BJ (cell line): Measurements from ENCODE around the gene DIP2C. TPM values are rescaled to one million over a fixed set of nuclear protein-coding genes. Genes with fewer than 3 reads are reported as not detected.

ENCODE experiments used
- CTCF ChIA-PET: fragments of 350-600 bp; formaldehyde crosslinking; extraction: SDS; loops from one replicate; lab custom pipeline; 2021; ENCODE audit warnings: antibody characterized with exemption, inconsistent platforms; lab: Yijun Ruan, JAX
- POLR2A ChIA-PET: fragments of 300-600 bp; sonication (Branson Sonifier 250); formaldehyde crosslinking; extraction: SDS; loops from one replicate; lab custom pipeline; 2021; ENCODE audit warnings: antibody characterized with exemption; lab: Charles Lee
- DNase-seq: peaks from one replicate; pipeline ENCODE4 v3.0.0-alpha.2; 2011; ENCODE audit warnings: low read depth
- H3K27me3 ChIP-seq: 2 replicates; pipeline ENCODE4 v1.6.0; 2011; ENCODE audit warnings: low read length; ENCODE audit not compliant: control insufficient read depth, insufficient read depth
- H3K36me3 ChIP-seq: 2 replicates; pipeline ENCODE4 v1.5.1; 2011; ENCODE audit warnings: low read length; ENCODE audit not compliant: control insufficient read depth, insufficient read depth
- H3K4me3 ChIP-seq: 2 replicates; pipeline ENCODE4 v1.5.1; 2011; ENCODE audit warnings: low read depth, mild to moderate bottlenecking, control low read depth, low read length
- CTCF ChIP-seq: IDR thresholded peaks from 2 replicates; pipeline ENCODE4 v1.5.1; 2011; ENCODE audit warnings: low read depth, mild to moderate bottlenecking, control low read depth, inconsistent platforms, low read length, moderate library complexity; ENCODE audit not compliant: insufficient read depth
- polyA plus RNA-seq: library from polyadenylated mRNA; depleted of rRNA; stranded (reverse); fragments of >200 nt; gene quantifications from 2 replicates; pipeline ENCODE4 v1.2.3, GENCODE V29; 2011

The DIP2C gene
- polyA plus RNA-seq, 1 experiment: 9.3 TPM

- no peak for TF ChIP-seq CTCF
- POLR2A ChIA-PET: no interaction called here
- CTCF ChIA-PET: no interaction called here
- no peak for DNase-seq
- Histone ChIP-seq H3K27me3 (no peaks in the 10 kb centered on the region), H3K4me3 (no peak overlapping the region), H3K36me3 (peaks cover 24% of the 10 kb centered on the region)
Observed at GRCh38 chr10:381805-382204, 307.7 kb downstream of the DIP2C start.

GRCh38 chr10:381346-381745 is 308.1 kb downstream of the DIP2C start:
- no peak for TF ChIP-seq CTCF
- Histone ChIP-seq H3K36me3 (peaks cover 23% of the 10 kb centered on the region), H3K4me3 (no peak overlapping the region), H3K27me3 (no peaks in the 10 kb centered on the region)
- ChIA-PET CTCF (no interaction called here), POLR2A (no interaction called here)
- no peak for DNase-seq

GRCh38 chr10:380313-380940 is 309.0 kb downstream of the DIP2C start:
- Histone ChIP-seq H3K4me3 (no peak overlapping the region), H3K27me3 (no peaks in the 10 kb centered on the region), H3K36me3 (peaks cover 17% of the 10 kb centered on the region)
- no peak for TF ChIP-seq CTCF
- POLR2A ChIA-PET: no interaction called here
- CTCF ChIA-PET: interaction anchor here (0.6 kb wide), 2 partner anchors 69 to 475 kb away, joined by 3 to 4 read pairs; no protein-coding TSS in a partner anchor
- no peak for DNase-seq

GRCh38 chr10:378930-379704 is 310.4 kb downstream of the DIP2C start:
- H3K27me3 ChIP-seq: no peaks in the 10 kb centered on the region
- ChIA-PET POLR2A (no interaction called here), CTCF (no interaction called here)
- TF ChIP-seq CTCF: no peak
- DNase-seq: no peak
- no peak overlapping the region for H3K4me3 ChIP-seq
- H3K36me3 ChIP-seq: peaks cover 16% of the 10 kb centered on the region

- H3K36me3 ChIP-seq: peaks cover 16% of the 10 kb centered on the region
- H3K27me3 ChIP-seq: no peaks in the 10 kb centered on the region
- H3K4me3 ChIP-seq: no peak overlapping the region
- DNase-seq: no peak
- CTCF ChIA-PET: interaction anchor here (0.5 kb wide), 1 partner anchor 60 kb away, joined by 3 read pairs; no protein-coding TSS in a partner anchor
- no peak for TF ChIP-seq CTCF
- POLR2A ChIA-PET: no interaction called here
Observed at GRCh38 chr10:378230-378929, 311.1 kb downstream of the DIP2C start.
